GM08714 (cell line): ENCODE measurements around the gene HMGB2.

Experiments used
- H3K4me3 ChIP-seq: fragments of 200-500 bp; sonication (Bioruptor generic); 2 replicates; pipeline ENCODE4 v1.5.1; 2014; ENCODE audit warnings: mild to moderate bottlenecking, low read length, inconsistent platforms
- ZNF274 ChIP-seq: IDR thresholded peaks from 2 replicates; pipeline ENCODE4 v1.6.1; 2012; ENCODE audit warnings: mild to moderate bottlenecking, low read depth, low read length

Gene HMGB2

DNA sequence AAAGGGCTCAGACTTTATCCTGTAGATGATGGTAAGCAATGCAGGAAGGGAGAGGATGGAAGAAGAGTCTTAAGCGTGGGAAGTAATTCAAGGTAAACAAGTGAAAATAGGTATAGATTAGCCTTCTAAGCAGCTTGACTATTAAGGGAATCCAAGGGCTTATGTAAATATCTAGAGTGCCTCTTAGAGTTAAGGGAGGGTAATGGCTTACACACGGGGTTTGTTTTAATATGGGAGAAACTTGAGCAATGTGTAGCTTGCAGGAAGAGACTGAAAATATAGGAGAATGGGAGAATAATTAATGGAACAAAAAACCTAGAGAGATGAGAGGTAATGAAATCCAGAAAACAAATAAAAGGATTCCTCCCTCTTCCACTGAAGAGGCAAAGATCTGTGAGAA is 23.8 kb upstream of the HMGB2 start:
- no peak overlapping the region for H3K4me3 ChIP-seq
- TF ChIP-seq ZNF274: no peak

DNA sequence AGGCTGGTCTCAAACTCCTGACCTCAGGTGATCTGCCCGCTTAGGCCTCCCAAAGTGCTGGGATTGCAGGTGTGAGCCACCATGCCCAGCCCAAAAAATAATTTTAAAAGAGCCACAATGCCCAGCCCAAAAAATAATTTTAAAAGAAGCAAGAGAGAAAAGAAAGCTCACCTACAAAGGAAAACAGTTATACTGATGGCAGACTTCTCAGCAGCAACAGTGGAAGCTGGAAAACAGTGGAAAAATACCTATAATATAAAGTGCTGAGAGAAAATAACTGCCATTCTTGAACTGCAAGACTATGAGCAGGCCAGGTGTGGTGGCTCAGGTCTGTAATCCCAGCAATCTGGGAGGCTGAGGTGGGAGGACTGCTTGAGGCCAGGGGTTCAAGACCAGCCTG is 13.3 kb upstream of the HMGB2 start:
- TF ChIP-seq ZNF274: no peak
- no peak overlapping the region for H3K4me3 ChIP-seq

DNA sequence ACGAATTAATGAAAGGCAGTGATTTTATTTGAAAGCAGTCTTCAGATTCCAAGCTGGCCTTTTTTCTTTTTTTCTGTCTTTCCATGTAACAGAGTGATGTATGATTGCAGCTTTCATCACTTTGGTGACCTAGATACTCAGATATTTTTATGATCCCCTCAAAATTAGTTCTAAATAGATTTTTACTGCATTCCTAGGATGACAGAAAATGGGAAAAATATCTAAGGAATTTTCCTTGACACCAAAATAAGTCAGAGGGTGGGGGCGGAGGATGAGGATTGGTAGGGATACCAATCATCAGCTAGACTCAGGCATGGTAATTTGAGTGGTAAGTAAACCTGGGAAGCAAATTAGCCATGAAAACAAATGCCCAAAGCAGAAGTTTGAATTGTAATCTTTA is 11.9 kb upstream of the HMGB2 start:
- no peak overlapping the region for H3K4me3 ChIP-seq

DNA sequence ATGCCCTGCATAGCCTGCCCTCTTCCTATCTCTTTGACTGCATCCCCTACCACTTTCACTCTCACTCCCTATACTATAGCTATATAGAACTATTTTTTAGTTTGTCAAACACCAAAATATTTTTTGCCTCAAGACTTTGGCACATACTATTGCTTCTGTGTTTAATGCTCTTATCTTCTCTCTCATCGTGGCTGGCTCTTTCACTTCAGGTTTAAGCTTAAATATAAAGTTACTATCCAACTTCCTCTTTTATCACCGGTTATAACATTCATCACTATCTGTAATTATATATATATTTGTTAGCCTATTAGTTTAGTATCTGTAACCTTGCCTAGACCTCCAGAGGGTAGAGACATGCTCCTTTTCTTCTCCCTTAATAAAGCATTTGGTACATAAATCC is 11.5 kb upstream of the HMGB2 start:
- H3K4me3 ChIP-seq: no peak overlapping the region
- TF ChIP-seq ZNF274: no peak

More for the DNA sequence above, 11.9 kb upstream of the HMGB2 start:
- TF ChIP-seq ZNF274: no peak

DNA sequence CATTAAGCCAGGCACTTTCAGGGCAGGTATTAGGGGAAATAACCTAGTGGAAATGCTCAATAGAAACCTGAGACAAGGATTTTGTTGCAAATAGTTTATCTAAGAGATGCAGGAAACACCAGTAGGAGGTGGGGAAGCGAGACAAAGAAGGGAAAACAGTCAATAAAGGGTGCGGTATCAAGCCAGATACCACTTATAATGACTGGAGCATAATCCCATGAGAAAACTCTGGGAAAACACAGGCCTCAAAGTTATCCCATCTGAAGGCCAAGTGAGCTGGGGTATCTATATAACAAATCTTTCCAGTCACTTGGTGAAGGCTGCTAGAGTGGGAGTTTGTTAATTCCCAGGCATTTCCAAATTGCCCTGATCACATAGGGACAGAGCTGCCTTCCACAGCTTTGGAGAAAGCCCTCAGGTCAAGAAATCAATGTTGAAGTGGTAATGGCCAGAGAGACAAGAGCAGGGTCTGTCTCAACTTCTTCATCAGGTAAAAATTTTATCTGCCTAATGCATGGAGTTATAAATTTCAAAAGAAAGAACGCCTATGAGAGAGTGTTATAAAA is 9.8 kb upstream of the HMGB2 start:
- no peak for TF ChIP-seq ZNF274
- no peak overlapping the region for H3K4me3 ChIP-seq

DNA sequence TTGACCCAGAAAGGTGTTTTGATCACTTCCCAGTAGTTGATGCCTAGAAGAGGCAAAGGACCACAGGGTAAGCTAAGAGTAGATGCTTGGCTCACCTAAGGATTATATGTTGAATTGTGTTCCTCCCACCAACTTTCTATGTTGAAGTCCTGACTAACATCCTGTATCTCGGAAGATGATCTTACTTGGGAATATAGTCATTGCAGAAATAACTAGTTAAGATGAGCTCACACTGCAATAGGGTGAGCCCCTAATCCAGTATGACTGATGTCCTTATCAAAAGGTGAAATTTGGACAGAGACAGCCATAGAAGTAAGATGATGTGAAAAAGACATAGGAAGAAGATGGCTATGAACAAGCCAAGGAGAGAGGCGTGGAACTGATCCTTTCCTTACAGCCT is 3.3 kb upstream of the HMGB2 start:
- H3K4me3 ChIP-seq: no peak overlapping the region
- TF ChIP-seq ZNF274: no peak

DNA sequence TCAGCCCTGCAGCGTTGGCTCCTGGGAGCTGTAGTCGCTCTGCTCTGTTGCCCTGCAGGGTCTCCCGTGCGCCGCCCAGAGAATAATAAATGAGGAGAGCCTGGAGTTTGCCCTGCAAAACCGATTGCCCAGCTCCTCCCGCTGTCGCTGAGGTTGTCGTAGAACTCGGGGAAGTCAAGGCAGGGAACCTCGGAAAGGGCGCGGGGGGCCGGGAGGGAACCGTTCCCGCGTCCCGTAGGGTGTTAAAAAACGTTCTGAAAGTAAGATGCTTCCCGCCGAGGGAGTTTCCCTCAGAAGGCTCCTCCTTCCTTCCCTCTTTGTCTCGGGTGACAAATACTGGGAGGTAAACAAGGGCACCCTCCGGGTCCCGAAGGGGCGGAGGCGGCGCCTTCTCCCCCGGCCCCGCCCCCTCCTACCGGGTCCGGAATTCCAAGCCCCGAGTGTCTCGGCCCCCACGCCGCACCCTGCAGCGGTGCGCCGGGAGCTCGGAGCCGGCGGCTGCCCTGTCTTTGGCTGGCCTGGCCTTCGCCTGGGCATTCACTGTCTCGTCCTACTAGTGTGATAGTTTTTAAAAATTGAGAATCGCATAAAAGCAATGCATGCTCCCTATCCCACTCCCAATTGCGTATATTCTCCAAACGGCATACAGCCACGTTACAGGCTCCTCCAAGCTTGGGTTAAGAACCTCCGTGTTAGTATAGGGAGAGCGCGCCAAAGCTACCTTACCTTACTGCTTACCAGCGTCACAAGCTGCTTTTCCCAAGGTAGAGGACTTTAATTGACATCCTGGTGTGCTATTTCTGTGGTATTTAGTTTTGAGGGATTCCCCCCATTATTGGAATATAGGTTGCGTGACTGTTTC is 964 bp upstream of the HMGB2 start:
- TF ChIP-seq ZNF274: no peak
- peak overlapping the region; percentile 77 for H3K4me3 ChIP-seq

DNA sequence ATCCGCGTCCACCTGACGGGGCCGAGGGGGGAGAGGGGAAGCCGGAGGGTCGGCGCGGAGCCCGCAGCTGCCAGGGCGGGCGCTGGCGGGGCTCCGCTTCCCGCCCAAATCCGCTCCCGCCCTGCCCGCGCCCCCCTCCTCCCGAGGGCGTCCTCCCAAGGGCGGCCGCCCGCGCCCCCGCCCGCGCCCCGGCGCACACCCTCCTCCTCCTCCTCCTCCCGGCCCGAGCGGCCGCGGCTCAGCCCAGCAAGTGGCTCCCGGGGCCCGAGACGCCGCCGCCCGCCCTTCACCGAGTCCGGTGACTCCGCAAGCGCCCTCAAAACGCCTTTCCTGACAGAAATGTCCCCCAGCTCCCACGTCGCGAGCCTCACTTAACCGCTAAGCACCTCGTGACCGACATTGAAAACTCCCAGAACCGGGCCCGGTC is 487 bp downstream of the HMGB2 start:
- peak overlapping the region; percentile 100 for H3K4me3 ChIP-seq
- no peak for TF ChIP-seq ZNF274

DNA sequence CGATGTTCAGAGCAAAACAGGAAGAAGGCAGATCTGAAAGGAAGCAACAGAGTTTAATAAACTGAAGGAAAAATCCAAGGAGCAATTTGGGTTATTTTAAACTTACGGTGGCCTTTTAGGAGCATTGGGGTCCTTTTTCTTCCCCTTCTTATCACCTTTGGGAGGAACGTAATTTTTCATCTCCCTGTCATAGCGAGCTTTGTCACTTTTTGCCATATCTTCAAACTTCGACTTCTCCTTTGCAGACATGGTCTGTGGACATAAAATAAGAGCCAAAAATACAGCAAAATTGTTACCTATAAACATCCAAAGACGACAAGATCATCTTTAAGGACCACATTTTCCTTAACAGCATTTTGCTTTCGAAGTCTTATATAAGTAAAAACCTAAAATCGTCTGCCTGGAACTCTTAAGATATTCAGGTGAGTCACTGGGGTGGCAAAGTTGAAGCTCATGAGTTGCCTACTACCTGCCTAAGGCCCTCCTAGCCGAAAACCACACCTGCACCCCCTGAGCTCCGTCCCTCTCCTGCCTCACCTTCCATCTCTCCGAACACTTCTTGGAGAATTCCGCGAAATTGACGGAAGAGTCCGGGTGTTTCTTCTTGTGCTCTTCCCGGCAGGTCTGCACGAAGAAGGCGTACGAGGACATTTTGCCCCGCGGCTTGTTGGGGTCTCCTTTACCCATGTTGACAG is 1.0 kb downstream of the HMGB2 start:
- TF ChIP-seq ZNF274: no peak
- peak overlapping the region; percentile 100 for H3K4me3 ChIP-seq

DNA sequence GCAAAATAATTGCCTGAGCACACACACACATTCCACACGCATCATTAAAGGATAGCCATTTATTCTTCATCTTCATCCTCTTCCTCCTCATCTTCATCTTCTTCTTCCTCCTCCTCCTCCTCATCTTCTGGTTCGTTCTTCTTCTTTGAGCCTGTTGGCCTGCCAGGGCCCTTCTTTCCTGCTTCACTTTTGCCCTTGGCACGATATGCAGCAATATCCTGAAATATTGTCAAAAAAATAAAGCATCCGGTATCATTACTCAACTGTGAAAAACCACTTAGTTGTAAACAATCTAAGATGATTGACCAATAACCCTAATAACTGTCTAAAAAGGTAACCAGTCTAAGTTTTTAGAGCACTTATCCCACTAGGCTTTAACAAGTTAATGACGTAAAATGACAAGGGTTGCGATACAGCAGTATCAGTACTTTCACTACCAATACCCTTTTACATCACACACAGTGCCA is 2.1 kb downstream of the HMGB2 start:
- H3K4me3 ChIP-seq: peak overlapping the region; percentile 100
- no peak for TF ChIP-seq ZNF274

DNA sequence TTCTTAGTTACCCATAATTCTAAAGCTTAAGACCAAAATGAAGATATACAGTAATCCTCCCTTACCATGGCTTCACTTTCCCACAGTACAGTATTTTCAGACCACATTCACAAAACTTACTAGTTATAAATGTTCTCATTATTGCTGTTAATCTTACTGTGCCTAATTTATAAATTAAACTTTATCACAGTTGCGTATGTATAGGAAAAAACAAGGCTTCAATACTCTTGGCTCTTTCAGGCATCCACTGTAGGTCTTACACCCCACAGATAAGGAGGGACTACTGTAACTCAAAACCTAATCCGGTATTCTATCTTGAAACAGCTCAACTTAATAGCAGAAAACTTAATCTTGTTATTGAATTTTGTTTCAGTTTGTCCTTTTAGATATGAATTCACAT is 3.6 kb downstream of the HMGB2 start:
- H3K4me3 ChIP-seq: no peak overlapping the region

DNA sequence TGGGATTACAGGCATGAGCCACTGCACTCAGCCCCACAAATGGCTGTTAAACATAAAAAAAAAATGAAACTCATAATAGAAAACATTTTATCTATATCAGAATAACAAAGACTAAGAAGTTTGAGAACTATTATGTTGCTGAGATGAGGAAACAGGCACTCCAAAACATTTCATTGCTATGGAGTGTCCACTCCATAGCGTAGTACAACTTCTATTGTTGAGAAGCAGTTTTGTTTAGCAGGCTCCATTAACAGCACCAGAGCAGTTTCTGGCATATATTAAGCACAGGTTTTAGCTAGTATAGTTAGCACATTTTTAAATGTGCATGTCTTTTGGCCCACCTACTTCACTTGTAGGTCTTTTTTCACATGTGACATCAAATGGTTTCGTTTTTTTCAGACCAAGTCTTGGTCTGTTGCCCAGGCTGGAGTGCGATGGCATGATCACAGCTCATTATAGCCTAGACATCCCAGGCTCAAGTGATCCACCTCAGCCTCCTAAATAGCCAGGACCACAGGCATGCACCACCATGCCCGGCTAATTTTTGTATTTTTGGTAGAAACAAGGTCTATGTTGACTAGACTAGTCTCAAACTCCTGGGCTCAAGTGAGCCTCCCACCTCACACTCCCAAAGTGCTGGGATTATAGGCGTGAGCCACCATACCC is 5.8 kb downstream of the HMGB2 start:
- TF ChIP-seq ZNF274: no peak
- no peak overlapping the region for H3K4me3 ChIP-seq

More for the DNA sequence above, 3.6 kb downstream of the HMGB2 start:
- TF ChIP-seq ZNF274: no peak

DNA sequence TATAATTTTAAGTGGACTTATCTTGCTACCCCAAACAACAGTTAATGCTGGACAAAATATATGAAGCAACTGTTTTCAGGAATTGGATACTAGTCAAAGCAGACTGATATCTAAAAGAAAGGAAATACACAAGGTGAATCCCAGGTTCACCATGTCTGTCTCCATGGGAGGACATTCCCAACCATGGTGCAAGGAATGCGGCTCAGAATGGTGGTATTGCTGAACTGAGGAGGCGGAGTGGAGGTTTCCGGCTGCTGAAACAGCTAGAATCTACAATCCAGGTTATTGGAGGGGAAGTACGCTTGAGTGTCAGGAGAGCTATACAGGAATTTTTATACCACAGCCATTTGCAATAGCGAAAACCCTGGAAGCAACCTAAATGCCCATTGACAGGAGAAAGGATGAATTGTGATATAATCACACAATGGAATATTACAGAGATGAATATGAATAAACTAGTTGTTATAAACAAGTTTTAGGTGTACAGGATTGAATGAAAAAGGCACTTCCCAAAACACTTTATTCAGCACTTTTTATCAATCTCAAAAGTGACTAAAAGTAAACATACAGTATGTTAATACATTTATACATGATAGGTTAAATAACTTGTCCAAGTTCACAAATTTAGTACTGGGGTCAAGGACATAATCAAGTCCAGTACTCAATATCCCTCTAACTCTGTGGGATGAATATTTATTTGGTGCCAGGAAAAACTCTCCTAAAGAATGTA is 9.0 kb downstream of the HMGB2 start:
- TF ChIP-seq ZNF274: no peak
- no peak overlapping the region for H3K4me3 ChIP-seq

DNA sequence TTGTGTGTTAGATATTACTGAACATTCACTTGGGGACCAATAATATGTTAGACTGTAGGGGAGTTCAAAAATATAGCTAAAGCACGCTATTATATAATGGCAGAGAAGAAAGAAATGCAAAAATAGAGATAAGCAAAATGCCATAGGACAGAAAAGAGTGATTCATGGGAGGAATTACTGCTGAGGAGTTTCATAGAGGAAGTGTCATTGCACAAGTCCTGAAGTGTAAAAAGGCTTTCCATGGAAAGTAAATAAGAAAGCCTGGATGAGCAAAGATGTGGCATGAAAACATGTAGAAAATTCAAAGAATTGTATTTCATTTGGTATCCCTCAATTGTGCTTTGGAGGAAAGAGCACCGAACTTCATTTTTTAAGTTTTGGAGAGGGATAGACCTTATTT is 14.5 kb downstream of the HMGB2 start:
- no peak overlapping the region for H3K4me3 ChIP-seq
- no peak for TF ChIP-seq ZNF274
